ENCODE measurements around the gene SGPP1. TPM values are rescaled to one million over a fixed set of nuclear protein-coding genes. Genes with fewer than 3 reads are reported as not detected.

The SGPP1 gene
- total and polyA plus RNA-seq, 2 of the 8 experiments (the other 6 are each of a cell fraction or from before 2014, with no cell fraction given): 5.7 to 8.1 TPM

DNA sequence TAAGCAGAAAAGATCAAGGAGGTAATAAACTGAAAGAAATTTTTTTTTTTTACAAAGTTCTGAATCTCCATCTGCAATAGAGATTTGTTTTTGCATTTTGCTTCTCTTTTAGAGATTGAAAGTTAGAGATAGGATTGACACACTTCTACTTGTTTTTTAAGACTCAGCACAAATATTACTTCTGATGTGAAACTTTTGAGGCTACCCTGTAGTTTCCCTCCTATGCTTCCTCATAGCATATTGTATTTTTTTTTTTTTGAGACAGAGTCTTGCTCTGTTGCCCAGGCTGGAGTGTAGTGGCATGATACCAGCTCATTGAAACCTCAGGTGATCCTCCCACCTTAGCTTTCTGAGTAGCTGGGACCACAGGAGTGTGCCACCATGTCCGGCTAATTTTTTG, 32.1 kb upstream of the SGPP1 start (continued):
- TF ChIP-seq TCF12 (IDR thresholded peaks at IDR 0.05; ENCODE audit: low read depth, low read length): no peak
